HepG2 (cell line): ENCODE data around the gene PHB1. TPM values are rescaled to one million over a fixed set of nuclear protein-coding genes. Genes with fewer than 3 reads are reported as not detected.

Experiments used
- ARID2 ChIP-seq: sonication (generic); formaldehyde crosslinking; IDR thresholded peaks from 2 replicates; pipeline ENCODE4 v1.8.1; 2022; ENCODE audit warnings: mild to moderate bottlenecking, missing genetic modification reagents, borderline replicate concordance
- DPF2 ChIP-seq: sonication (generic); formaldehyde crosslinking; IDR thresholded peaks from 2 replicates; pipeline ENCODE4 v1.4.0; 2020; ENCODE audit warnings: mild to moderate bottlenecking, low read depth, missing genetic modification reagents, borderline replicate concordance
- HMGXB4 ChIP-seq, 2 experiments: sonication (generic) in 1 of 2; formaldehyde crosslinking in 1 of 2; IDR thresholded peaks; 2 replicates each; pipeline versions ENCODE4 v1.4.0 to v1.6.1; 2018 to 2020; ENCODE audit warnings: missing genetic modification reagents in 2 of 2, borderline replicate concordance in 1 of 2, low read depth in 1 of 2, mild to moderate bottlenecking in 1 of 2, missing biosample characterization in 1 of 2
- KDM6A ChIP-seq: IDR thresholded peaks from 2 replicates; pipeline ENCODE4 v1.6.1; 2016; ENCODE audit warnings: low read depth
- KMT2B ChIP-seq: IDR thresholded peaks from 2 replicates; pipeline ENCODE4 v1.6.1; 2016; ENCODE audit warnings: missing genetic modification reagents, missing compliant biosample characterization
- MEF2D ChIP-seq: sonication (generic); formaldehyde crosslinking; IDR thresholded peaks from 2 replicates; pipeline ENCODE4 v1.5.1; 2020; ENCODE audit warnings: mild to moderate bottlenecking, missing genetic modification reagents
- RARG ChIP-seq: sonication (generic); formaldehyde crosslinking; IDR thresholded peaks from 2 replicates; pipeline ENCODE4 v1.4.0; 2020; ENCODE audit warnings: low read depth, mild to moderate bottlenecking, missing genetic modification reagents
- SAP130 ChIP-seq: IDR thresholded peaks from 2 replicates; pipeline ENCODE4 v1.6.1; 2016; ENCODE audit warnings: low read depth
- TARDBP ChIP-seq: sonication (generic); formaldehyde crosslinking; IDR thresholded peaks from 2 replicates; pipeline ENCODE4 v1.8.0; 2022; ENCODE audit warnings: mild to moderate bottlenecking, missing genetic modification reagents
- TFDP1 ChIP-seq: IDR thresholded peaks from 2 replicates; pipeline ENCODE4 v1.6.1; 2016; ENCODE audit warnings: missing compliant biosample characterization, missing genetic modification reagents, borderline replicate concordance
- THAP9 ChIP-seq: sonication (generic); formaldehyde crosslinking; IDR thresholded peaks from 2 replicates; pipeline ENCODE4; 2020; ENCODE audit warnings: missing genetic modification reagents, mild to moderate bottlenecking, borderline replicate concordance
- ZNF329 ChIP-seq: sonication (generic); formaldehyde crosslinking; IDR thresholded peaks from 2 replicates; pipeline ENCODE4 v1.9.0; 2021; ENCODE audit warnings: low read depth, mild to moderate bottlenecking, missing genetic modification reagents
- ZNF431 ChIP-seq: sonication (generic); formaldehyde crosslinking; IDR thresholded peaks from 2 replicates; pipeline ENCODE4 v1.9.0; 2022; ENCODE audit warnings: missing genetic modification reagents, low read depth, mild to moderate bottlenecking, borderline replicate concordance
- ZNF652 ChIP-seq: IDR thresholded peaks from 2 replicates; pipeline ENCODE4 v1.6.1; 2016; ENCODE audit warnings: low read depth, borderline replicate concordance
- ZNF761 ChIP-seq: sonication (generic); formaldehyde crosslinking; conservative IDR thresholded peaks from 2 replicates; pipeline ENCODE4 v1.4.0; 2020; ENCODE audit warnings: mild to moderate bottlenecking, missing genetic modification reagents
- ZNF788 ChIP-seq: sonication (generic); formaldehyde crosslinking; IDR thresholded peaks from 2 replicates; pipeline ENCODE4 v1.5.0; 2020; ENCODE audit warnings: mild to moderate bottlenecking, missing genetic modification reagents, borderline replicate concordance
- ZNF816 ChIP-seq: sonication (generic); formaldehyde crosslinking; IDR thresholded peaks from 2 replicates; pipeline ENCODE4 v1.8.0; 2022; ENCODE audit warnings: missing genetic modification reagents, mild to moderate bottlenecking, borderline replicate concordance
- polyA plus RNA-seq, 8 experiments: library from polyadenylated mRNA; depleted of rRNA in 3 of 8; stranded (reverse) in 7 of 8; unstranded in 1 of 8; fragments of >200 nt; fragmentation: Illumina TruSeq in 4 of 8; extraction: Trizol in 4 of 8; gene quantifications; 2 replicates each; pipeline versions ENCODE4 v1.2.1 to v1.2.3, GENCODE V29; 2011 to 2016; ENCODE audit warnings: low read depth in 4 of 8, missing spikeins in 1 of 8, mixed read lengths in 1 of 8; ENCODE audit not compliant: insufficient read depth in 1 of 8
- total RNA-seq, 5 experiments: library from RNA; depleted of rRNA; stranded (reverse); fragments of >200 nt; fragmentation: Illumina TruSeq; extraction: Trizol; gene quantifications; 2 replicates each; pipeline ENCODE4 v1.2.3, GENCODE V29; 2016; ENCODE audit warnings: low read depth in 1 of 5

The PHB1 gene
- total and polyA plus RNA-seq, 2 of the 13 experiments (the other 11 are each of a cell fraction or from before 2014, with no cell fraction given), result 515 to 688 TPM

GRCh38 chr17:49360796-49361128 is 53.9 kb downstream of the PHB1 start (continued):
- 0 out of 2 replicates have a peak, but pooled peaks have one; percentile 32 for TF ChIP-seq ARID2
- 0 out of 2 replicates have a peak, but pooled peaks have one; percentile 13 for TF ChIP-seq ZNF431 (CRISPR knock-in tag)
- no peak for TF ChIP-seq KDM6A
- no peak for TF ChIP-seq TFDP1 (CRISPR knock-in tag)
- no peak for TF ChIP-seq ZNF329 (CRISPR knock-in tag)
- TF ChIP-seq HMGXB4 (CRISPR knock-in tag; IDR thresholded peaks at IDR 0.05; ENCODE audit: borderline replicate concordance in 1 of 2, low read depth in 1 of 2), result 0 out of 4 replicates have a peak, but pooled peaks of 1 of the 2 experiments have one; percentile 1
- TF ChIP-seq ZNF652 (CRISPR knock-in tag), result no peak
- TF ChIP-seq DPF2 (CRISPR knock-in tag), result 0 out of 2 replicates have a peak, but pooled peaks have one; percentile 4
- no peak for TF ChIP-seq RARG (CRISPR knock-in tag)
- TF ChIP-seq ZNF788 (CRISPR knock-in tag), result 0 out of 2 replicates have a peak, but pooled peaks have one; percentile 6
- TF ChIP-seq KMT2B, result peak; percentile 10; the same call in 1 of the 2 replicates
- no peak for TF ChIP-seq TARDBP (CRISPR knock-in tag)
- no peak for TF ChIP-seq ZNF816
- TF ChIP-seq THAP9 (CRISPR knock-in tag), result 0 out of 2 replicates have a peak, but pooled peaks have one; percentile 12
- TF ChIP-seq ZNF761 (CRISPR knock-in tag), result 0 out of 2 replicates have a peak, but pooled peaks have one; percentile 3
- peak; percentile 69; the same call in 1 of the 2 replicates for TF ChIP-seq MEF2D (CRISPR knock-in tag)
- peak; percentile 77 for TF ChIP-seq SAP130 (CRISPR knock-in tag)
